K562 (cell line): ENCODE results near the gene JAK3. TPM values are rescaled to one million over a fixed set of nuclear protein-coding genes. Genes with fewer than 3 reads are reported as not detected.

ENCODE experiments used
- RB1 ChIP-seq: fragments of 450-650 bp; IDR thresholded peaks from 2 replicates; pipeline ENCODE4 v1.6.1; 2017; ENCODE audit warnings: low read depth, mild to moderate bottlenecking
- SREBF1 ChIP-seq: fragments of 150-350 bp; IDR thresholded peaks from 2 replicates; pipeline ENCODE4 v1.6.1; 2014; ENCODE audit warnings: antibody characterized with exemption, low read depth, low read length, borderline replicate concordance
- YY1 ChIP-seq, 3 experiments: IDR thresholded peaks; 2 replicates each; pipeline ENCODE4 v1.6.1; 2011; ENCODE audit warnings: low read length in 2 of 3, mild to moderate bottlenecking in 2 of 3, moderate library complexity in 2 of 3, borderline replicate concordance in 1 of 3, control low read depth in 1 of 3, low read depth in 1 of 3; ENCODE audit not compliant: insufficient read depth in 3 of 3, insufficient replicate concordance in 2 of 3, control insufficient read depth in 1 of 3, insufficient read length in 1 of 3; ENCODE audit errors: extremely low read depth in 1 of 3
- ZNF24 ChIP-seq: fragments of 450-650 bp; IDR thresholded peaks from 2 replicates; pipeline ENCODE4 v1.6.1; 2016
- polyA plus RNA-seq, 8 experiments: library from polyadenylated mRNA; depleted of rRNA in 4 of 8; stranded (reverse) in 5 of 8; unstranded in 3 of 8; fragments of >200 nt; fragmentation: Nextera tagmentation in 2 of 8; fragmentation: Illumina TruSeq in 1 of 8; extraction: Ambion mirVana in 2 of 8; extraction: Trizol in 1 of 8; gene quantifications; 2 replicates each; pipeline versions ENCODE4 v1.2.1 to v1.2.3, GENCODE V29; 2011 to 2014; ENCODE audit warnings: inconsistent platforms in 1 of 8, missing spikeins in 1 of 8
- total RNA-seq, 7 experiments: library from RNA; depleted of rRNA in 6 of 7; stranded (reverse); fragments of >200 nt in 6 of 7; fragmentation: Illumina TruSeq in 2 of 7; extraction: Trizol in 2 of 7; gene quantifications; 2 replicates each; pipeline versions ENCODE4 v1.2.1 to v1.2.3, GENCODE V29; 2011 to 2021; ENCODE audit warnings: low replicate concordance in 1 of 7
- TF ChIP-seq, protein P1 (sequence below), 2 experiments: fragments of 450-650 bp in 1 of 2; sonication (generic) in 1 of 2; formaldehyde crosslinking in 1 of 2; IDR thresholded peaks; 2 replicates each; pipeline versions ENCODE4 v1.7.1 to v1.9.0; 2016 to 2022; ENCODE audit warnings: inconsistent platforms in 1 of 2, mild to moderate bottlenecking in 1 of 2, missing genetic modification reagents in 1 of 2
- TF ChIP-seq, protein P2 (sequence below): fragments of 250-450 bp; sonication (Bioruptor Pico); IDR thresholded peaks from 2 replicates; pipeline ENCODE4 v1.4.0; 2020; ENCODE audit warnings: mild to moderate bottlenecking, moderate library complexity

Gene JAK3
- total and polyA plus RNA-seq, 9 of the 15 experiments (the other 6 are each of a cell fraction or from before 2014, with no cell fraction given): 0.01 to 0.18 (median 0.07) TPM; not detected in 1

DNA sequence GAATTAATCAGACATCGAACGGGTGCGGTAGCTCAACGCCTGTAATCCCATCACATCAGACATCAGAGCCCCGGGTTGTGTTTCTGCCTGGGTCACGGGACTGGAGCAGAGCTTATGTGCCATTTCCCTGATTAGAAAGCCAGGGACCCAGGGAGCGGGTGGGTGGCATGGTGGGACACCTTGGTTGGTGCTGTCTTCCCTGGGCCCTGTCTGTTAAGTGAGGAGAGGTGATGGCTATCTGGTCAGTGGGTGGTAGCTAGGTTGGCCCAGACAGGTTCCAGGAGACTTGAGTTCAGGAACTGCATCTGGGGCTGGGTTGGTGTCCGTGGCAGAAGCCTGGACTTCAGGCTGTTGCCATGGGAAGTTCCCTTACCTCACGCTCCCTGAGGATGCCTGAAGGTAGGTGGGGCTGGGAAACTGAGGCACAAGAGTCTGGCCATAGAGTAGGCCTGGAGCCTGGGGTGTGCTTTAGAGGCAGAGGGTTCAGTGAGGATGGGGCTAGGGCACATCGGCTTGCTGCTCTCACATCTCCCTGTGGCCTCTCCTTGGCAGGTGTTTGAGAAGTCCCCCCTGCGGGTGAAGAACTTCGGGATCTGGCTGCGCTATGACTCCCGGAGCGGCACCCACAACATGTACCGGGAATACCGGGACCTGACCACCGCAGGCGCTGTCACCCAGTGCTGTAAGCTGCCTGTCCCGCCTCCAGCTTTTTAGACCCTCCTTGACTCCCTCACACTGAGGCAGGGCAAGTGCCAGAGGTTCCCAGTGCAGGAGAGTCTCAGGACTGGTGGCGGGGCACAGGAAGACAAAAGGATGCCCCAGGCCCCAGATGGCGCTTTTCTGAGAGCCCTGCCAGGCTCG lies 14.0 kb upstream of the JAK3 start (continued):
- TF ChIP-seq, protein P1, sequence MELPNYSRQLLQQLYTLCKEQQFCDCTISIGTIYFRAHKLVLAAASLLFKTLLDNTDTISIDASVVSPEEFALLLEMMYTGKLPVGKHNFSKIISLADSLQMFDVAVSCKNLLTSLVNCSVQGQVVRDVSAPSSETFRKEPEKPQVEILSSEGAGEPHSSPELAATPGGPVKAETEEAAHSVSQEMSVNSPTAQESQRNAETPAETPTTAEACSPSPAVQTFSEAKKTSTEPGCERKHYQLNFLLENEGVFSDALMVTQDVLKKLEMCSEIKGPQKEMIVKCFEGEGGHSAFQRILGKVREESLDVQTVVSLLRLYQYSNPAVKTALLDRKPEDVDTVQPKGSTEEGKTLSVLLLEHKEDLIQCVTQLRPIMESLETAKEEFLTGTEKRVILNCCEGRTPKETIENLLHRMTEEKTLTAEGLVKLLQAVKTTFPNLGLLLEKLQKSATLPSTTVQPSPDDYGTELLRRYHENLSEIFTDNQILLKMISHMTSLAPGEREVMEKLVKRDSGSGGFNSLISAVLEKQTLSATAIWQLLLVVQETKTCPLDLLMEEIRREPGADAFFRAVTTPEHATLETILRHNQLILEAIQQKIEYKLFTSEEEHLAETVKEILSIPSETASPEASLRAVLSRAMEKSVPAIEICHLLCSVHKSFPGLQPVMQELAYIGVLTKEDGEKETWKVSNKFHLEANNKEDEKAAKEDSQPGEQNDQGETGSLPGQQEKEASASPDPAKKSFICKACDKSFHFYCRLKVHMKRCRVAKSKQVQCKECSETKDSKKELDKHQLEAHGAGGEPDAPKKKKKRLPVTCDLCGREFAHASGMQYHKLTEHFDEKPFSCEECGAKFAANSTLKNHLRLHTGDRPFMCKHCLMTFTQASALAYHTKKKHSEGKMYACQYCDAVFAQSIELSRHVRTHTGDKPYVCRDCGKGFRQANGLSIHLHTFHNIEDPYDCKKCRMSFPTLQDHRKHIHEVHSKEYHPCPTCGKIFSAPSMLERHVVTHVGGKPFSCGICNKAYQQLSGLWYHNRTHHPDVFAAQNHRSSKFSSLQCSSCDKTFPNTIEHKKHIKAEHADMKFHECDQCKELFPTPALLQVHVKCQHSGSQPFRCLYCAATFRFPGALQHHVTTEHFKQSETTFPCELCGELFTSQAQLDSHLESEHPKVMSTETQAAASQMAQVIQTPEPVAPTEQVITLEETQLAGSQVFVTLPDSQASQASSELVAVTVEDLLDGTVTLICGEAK (IDR thresholded peaks at IDR 0.05): no peak
- TF ChIP-seq, protein P1 (CRISPR knock-in tag; IDR thresholded peaks at IDR 0.05): no peak
- no peak for TF ChIP-seq ZNF24
- TF ChIP-seq SREBF1: no peak
- TF ChIP-seq, protein P2, sequence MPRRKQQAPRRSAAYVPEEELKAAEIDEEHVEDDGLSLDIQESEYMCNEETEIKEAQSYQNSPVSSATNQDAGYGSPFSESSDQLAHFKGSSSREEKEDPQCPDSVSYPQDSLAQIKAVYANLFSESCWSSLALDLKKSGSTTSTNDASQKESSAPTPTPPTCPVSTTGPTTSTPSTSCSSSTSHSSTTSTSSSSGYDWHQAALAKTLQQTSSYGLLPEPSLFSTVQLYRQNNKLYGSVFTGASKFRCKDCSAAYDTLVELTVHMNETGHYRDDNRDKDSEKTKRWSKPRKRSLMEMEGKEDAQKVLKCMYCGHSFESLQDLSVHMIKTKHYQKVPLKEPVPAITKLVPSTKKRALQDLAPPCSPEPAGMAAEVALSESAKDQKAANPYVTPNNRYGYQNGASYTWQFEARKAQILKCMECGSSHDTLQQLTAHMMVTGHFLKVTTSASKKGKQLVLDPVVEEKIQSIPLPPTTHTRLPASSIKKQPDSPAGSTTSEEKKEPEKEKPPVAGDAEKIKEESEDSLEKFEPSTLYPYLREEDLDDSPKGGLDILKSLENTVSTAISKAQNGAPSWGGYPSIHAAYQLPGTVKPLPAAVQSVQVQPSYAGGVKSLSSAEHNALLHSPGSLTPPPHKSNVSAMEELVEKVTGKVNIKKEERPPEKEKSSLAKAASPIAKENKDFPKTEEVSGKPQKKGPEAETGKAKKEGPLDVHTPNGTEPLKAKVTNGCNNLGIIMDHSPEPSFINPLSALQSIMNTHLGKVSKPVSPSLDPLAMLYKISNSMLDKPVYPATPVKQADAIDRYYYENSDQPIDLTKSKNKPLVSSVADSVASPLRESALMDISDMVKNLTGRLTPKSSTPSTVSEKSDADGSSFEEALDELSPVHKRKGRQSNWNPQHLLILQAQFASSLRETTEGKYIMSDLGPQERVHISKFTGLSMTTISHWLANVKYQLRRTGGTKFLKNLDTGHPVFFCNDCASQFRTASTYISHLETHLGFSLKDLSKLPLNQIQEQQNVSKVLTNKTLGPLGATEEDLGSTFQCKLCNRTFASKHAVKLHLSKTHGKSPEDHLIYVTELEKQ (CRISPR knock-in tag): no peak
- no peak for TF ChIP-seq RB1
- no peak for TF ChIP-seq YY1 (IDR thresholded peaks at IDR 0.05; ENCODE audit: borderline replicate concordance in 1 of 3, control insufficient read depth in 1 of 3, extremely low read depth in 1 of 3, insufficient read depth in 3 of 3, insufficient read length in 1 of 3, insufficient replicate concordance in 2 of 3, low read depth in 1 of 3, low read length in 2 of 3)
